ENCODE measurements around the gene IPO11.

The IPO11 gene

GRCh38 chr5:62521319-62521718 is 108.8 kb downstream of the IPO11 start:
- TF ChIP-seq MYC (IDR thresholded peaks at IDR 0.05; ENCODE audit: low read depth, low read length) (no peak), POLR2A (IDR thresholded peaks at IDR 0.05; ENCODE audit: extremely low read depth, insufficient read length) (no peak), CTCF (IDR thresholded peaks at IDR 0.05; ENCODE audit: low read depth, low read length) (no peak), MAX (IDR thresholded peaks at IDR 0.05; ENCODE audit: low read depth, low read length) (no peak)
- peak; percentile 21 for DNase-seq (ENCODE audit: low read depth)
- no peak overlapping the region for H3K4me3 ChIP-seq (ENCODE audit: low read depth, low read length)

GRCh38 chr5:62522811-62523210 is 110.2 kb downstream of the IPO11 start:
- DNase-seq (ENCODE audit: low read depth): no peak
- no peak overlapping the region for H3K4me3 ChIP-seq (ENCODE audit: low read depth, low read length)
- TF ChIP-seq MYC (IDR thresholded peaks at IDR 0.05; ENCODE audit: low read depth, low read length): no peak

- TF ChIP-seq CTCF (IDR thresholded peaks at IDR 0.05; ENCODE audit: low read depth, low read length): no peak
- TF ChIP-seq MAX (IDR thresholded peaks at IDR 0.05; ENCODE audit: low read depth, low read length): no peak
- TF ChIP-seq MYC (IDR thresholded peaks at IDR 0.05; ENCODE audit: low read depth, low read length): no peak
- no peak for TF ChIP-seq POLR2A (IDR thresholded peaks at IDR 0.05; ENCODE audit: extremely low read depth, insufficient read length)
- no peak for DNase-seq (ENCODE audit: low read depth)
- H3K4me3 ChIP-seq (ENCODE audit: low read depth, low read length): no peak overlapping the region
These were observed 121.0 kb downstream of the IPO11 start for GRCh38 chr5:62533597-62533996.

- no peak for TF ChIP-seq MYC (IDR thresholded peaks at IDR 0.05; ENCODE audit: low read depth, low read length)
- TF ChIP-seq MAX (IDR thresholded peaks at IDR 0.05; ENCODE audit: low read depth, low read length): no peak
- TF ChIP-seq CTCF (IDR thresholded peaks at IDR 0.05; ENCODE audit: low read depth, low read length): no peak
- TF ChIP-seq POLR2A (IDR thresholded peaks at IDR 0.05; ENCODE audit: extremely low read depth, insufficient read length): no peak
These were observed 122.1 kb downstream of the IPO11 start for GRCh38 chr5:62534461-62535236.

GRCh38 chr5:62536232-62536631 is 123.7 kb downstream of the IPO11 start:
- no peak overlapping the region for H3K4me3 ChIP-seq (ENCODE audit: low read depth, low read length)
- TF ChIP-seq POLR2A (IDR thresholded peaks at IDR 0.05; ENCODE audit: extremely low read depth, insufficient read length) (no peak), CTCF (IDR thresholded peaks at IDR 0.05; ENCODE audit: low read depth, low read length) (no peak), MYC (IDR thresholded peaks at IDR 0.05; ENCODE audit: low read depth, low read length) (no peak), MAX (IDR thresholded peaks at IDR 0.05; ENCODE audit: low read depth, low read length) (no peak)
- DNase-seq (ENCODE audit: low read depth): no peak

More at GRCh38 chr5:62534461-62535236, 122.1 kb downstream of the IPO11 start:
- no peak overlapping the region for H3K4me3 ChIP-seq (ENCODE audit: low read depth, low read length)
- DNase-seq (ENCODE audit: low read depth): no peak

- TF ChIP-seq MAX (IDR thresholded peaks at IDR 0.05; ENCODE audit: low read depth, low read length) (no peak), CTCF (IDR thresholded peaks at IDR 0.05; ENCODE audit: low read depth, low read length) (no peak), POLR2A (IDR thresholded peaks at IDR 0.05; ENCODE audit: extremely low read depth, insufficient read length) (no peak), MYC (IDR thresholded peaks at IDR 0.05; ENCODE audit: low read depth, low read length) (no peak)
- no peak for DNase-seq (ENCODE audit: low read depth)
- H3K4me3 ChIP-seq (ENCODE audit: low read depth, low read length): no peak overlapping the region
These were observed 124.2 kb downstream of the IPO11 start for GRCh38 chr5:62536783-62537182.
